ENCODE data around the gene BGN.

GRCh38 chrX:153505361-153505760 lies 10.6 kb downstream of the BGN start:
- no peak for TF ChIP-seq CTCF (IDR thresholded peaks at IDR 0.05 in 8 of 11, conservative IDR thresholded peaks at IDR 0.05 in 3 of 11)
- no peak for TF ChIP-seq POLR2A (IDR thresholded peaks at IDR 0.05)
- TF ChIP-seq POLR2AphosphoS5 (IDR thresholded peaks at IDR 0.05) = no peak

Data from spleen (tissue), 7 donors.